GM21515 (cell line): ENCODE data around the gene CFAP54.

ENCODE experiments used
- ATAC-seq: cut with Tn5 transposase; IDR thresholded peaks from one replicate; pipeline ENCODE4 v1.9.1; 2021; ENCODE audit not compliant: unreplicated experiment

The CFAP54 gene

GRCh38 chr12:96880220-96880619 lies 390.8 kb downstream of the CFAP54 start:
- ATAC-seq: no peak

GRCh38 chr12:96881608-96882007 lies 392.2 kb downstream of the CFAP54 start:
- no peak for ATAC-seq

- no peak for ATAC-seq
Measured at GRCh38 chr12:96882862-96883261, 393.5 kb downstream of the CFAP54 start.

GRCh38 chr12:96883571-96883970 lies 394.2 kb downstream of the CFAP54 start:
- no peak for ATAC-seq

- ATAC-seq: no peak
Measured at GRCh38 chr12:96886998-96887677, 397.8 kb downstream of the CFAP54 start.

- no peak for ATAC-seq
Measured at GRCh38 chr12:96889273-96889933, 400.0 kb downstream of the CFAP54 start.

- ATAC-seq: no peak
Measured at GRCh38 chr12:96890331-96890730, 401.0 kb downstream of the CFAP54 start.

GRCh38 chr12:96892104-96892503 lies 402.7 kb downstream of the CFAP54 start:
- no peak for ATAC-seq

- ATAC-seq: no peak
Measured at GRCh38 chr12:96897421-96897820, 408.0 kb downstream of the CFAP54 start.

- ATAC-seq: no peak
Measured at GRCh38 chr12:96901175-96901574, 411.8 kb downstream of the CFAP54 start.

GRCh38 chr12:96902076-96902475 lies 412.7 kb downstream of the CFAP54 start:
- no peak for ATAC-seq

- no peak for ATAC-seq
Measured at GRCh38 chr12:96906498-96906848, 417.1 kb downstream of the CFAP54 start.

- peak; percentile 94 for ATAC-seq
Measured at GRCh38 chr12:96906849-96907670, 417.7 kb downstream of the CFAP54 start, which contains the start of gene NEDD1. NEDD1 (plus strand) TSS chr12:96907257; CDS start chr12:96909760, 2,503 bp downstream.

GRCh38 chr12:96907671-96908422 lies 418.5 kb downstream of the CFAP54 start:
- peak; percentile 34 for ATAC-seq

- ATAC-seq: no peak
Measured at GRCh38 chr12:96908423-96908675, 419.0 kb downstream of the CFAP54 start.

GRCh38 chr12:96912261-96912660 lies 422.9 kb downstream of the CFAP54 start:
- no peak for ATAC-seq

- no peak for ATAC-seq
Measured at GRCh38 chr12:96912943-96913342, 423.6 kb downstream of the CFAP54 start.

- no peak for ATAC-seq
Measured at GRCh38 chr12:96919510-96920210, 430.3 kb downstream of the CFAP54 start.
